Measurements from ENCODE around the gene ADGRB3.

The ADGRB3 gene

DNA sequence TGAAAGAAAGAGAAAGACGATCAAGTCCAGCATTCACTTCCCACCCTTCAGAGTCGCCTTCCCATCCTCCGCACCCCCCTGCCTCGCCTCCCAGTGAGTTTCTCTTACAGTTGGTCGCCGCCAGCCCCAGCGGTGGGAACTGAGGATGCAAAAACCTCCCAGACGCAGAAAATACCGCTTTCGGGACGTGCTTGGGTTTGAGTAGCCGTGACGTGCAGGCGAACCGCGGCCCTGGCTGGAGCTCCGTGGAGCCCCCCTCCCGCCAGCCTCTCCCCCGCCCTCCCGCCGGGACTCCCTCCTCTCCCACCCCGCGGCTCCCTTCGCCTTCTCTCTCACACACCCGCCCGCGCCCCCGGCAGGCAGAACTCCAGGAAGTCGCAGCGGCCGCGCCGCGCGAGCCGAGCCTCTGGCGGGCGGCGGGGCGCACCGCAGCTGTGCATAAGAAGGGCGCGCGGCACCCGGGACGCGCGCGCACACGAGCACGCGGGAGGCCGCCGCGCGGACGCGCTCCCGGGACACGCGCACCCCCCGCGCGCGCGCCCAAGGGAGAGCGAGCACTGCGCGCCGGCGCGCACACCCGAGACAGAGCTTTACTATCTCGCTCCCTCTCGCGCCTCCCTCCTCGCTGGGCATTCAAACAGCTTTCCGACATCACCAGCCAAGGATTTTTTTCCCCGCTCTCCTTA, at the start of gene ADGRB3:
Gene ADGRB3, plus strand, starts transcription at position 557 of the 686 bp plus-strand sequence. CDS start 3,394 bp downstream, outside the sequence.
- DNase-seq = peak in 2 of 4 experiments; percentile 3

DNA sequence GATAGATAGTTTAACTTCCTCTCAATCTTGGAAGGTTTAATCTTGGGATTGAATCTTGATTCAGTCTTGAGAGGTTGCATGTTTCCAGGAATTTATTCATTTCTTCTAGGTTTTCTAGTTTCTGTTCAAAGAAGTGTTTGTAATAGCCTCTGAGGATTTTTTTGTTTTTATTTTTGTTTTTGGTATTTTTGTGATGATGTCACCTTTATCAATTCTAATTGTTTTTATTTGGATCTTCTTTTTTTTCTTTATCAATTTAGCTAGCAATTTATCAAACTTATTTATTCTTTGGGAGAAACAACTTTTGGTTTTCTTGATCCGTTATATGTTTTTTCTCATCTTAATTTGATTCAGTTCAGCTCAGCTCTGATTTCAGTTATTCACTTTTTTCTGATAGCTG, 41.5 kb upstream of the ADGRB3 start:
- no peak for DNase-seq

DNA sequence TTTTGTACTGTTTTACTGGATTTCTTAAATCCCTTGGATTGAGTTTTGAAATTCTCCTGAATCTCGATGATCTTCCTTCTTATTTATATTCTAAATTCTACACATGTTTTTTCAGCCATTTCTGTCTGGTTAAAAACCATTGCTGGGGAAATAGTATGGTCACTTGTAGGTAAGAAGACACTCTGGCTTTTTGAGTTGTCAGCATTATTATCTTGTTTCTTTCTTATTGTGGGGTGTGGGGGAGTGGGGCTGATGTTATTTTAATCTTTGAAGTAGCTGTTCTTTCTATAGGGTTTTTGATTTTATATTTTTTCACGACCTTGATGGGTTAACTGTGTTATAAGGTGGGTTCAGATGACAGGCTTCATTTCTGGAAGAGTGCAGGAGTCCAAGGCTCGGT, 37.4 kb upstream of the ADGRB3 start:
- DNase-seq = no peak

DNA sequence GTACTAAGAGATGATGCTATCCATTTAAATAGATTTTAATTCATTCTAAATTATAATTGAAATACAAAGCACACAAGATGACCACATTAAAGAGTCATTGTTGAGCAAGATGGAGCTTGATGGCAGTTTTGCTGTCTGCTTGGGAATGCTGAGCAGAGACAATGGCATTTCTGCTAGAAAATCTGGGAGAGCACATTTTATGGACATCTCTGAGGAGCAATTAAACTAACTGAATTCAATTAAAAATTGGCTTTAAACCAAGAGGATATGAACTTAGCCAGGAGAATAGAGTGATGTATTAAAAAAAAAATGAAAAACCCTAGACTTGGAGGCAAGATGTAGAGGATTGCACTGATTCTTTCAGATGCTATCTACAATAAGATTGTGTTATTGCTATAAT, 19.1 kb upstream of the ADGRB3 start:
- no peak for DNase-seq

DNA sequence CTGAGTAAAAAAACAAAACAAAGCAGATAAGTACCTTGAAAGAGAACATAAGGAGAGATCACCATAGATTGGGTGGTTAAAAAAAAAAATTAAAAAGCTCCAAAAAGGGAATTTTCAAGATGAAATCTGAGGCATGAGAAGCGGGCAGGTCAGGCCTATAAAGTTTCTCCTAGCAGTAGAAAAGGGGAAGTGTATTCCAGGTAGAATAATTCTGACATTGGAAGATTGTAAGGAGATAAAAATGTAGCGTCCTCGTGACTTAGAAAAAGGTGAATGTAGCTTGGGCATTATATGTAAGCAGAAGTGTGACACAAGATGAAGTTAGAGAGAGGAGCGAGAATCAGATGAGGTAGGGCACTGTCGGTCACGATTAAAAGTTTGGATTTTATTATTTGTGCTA, 9.1 kb upstream of the ADGRB3 start:
- DNase-seq = no peak

DNA sequence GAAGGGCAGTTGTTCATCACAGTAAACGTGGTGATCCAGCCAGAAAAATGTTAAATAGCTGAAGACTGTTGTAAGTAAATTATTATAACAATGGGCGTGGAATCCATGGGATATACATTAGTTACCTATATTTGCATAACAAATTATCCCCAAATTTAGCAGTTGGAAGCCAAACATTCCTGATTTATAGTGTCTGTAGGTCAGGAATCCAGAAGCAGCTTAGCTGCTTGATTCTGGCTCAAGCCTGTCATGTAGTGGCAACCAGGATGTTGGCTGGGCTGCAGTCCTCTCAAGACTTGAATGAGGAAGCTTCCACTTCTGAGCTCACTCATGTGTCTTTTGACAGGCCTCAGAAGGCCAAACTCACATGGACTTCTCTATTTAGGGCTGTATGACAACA, 6.9 kb upstream of the ADGRB3 start:
- DNase-seq = no peak

DNA sequence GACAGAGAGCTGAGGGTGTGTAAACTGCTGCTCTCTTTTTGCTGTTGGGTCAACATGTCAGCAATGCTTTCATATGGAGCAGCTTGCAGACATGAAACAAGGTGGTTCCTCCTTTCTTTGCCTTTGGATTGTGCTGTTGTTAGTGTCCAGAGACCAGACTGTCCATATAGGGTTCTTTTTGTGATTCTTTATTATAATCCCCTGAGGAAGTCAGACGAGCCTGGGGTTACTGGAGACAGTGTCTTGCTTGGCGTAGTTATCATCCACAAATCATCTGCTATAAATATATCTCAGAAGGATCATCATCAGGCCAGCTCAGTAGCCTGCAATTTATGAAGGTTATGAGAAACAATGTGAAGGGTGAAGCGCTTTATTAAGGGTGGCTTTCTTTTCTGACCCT, 2.3 kb upstream of the ADGRB3 start:
- no peak for DNase-seq

DNA sequence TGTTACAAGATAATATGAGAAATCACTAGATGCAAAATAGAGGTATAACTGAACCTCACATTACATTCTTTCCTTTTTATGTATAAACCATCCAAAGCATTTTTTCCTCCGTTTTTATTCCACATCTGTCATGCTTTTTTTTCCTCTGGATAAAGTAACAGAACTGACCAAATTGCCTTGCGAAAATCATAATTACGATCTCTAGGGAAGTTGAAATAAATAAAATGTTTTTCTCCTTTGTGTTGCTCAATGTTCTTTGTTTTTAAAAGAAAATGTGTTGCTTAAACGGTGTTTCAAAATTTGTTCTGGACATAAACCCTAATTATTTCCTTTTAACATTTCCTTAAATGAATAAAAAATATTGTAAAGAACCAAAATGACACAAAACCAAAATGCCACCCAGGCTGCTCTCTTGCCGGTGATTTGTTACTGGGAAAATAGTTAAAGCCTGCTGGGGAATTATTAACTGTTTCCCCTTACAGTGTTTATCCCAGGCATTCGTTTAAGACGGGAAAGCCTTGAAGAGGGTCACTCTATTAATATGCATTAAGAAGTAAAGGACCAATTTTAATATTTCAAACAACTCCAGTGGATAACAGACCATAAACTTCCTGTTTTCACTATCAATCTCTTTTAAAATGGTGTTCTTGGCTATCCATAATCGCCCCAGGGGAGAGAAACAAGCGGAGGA, 1.7 kb upstream of the ADGRB3 start:
- DNase-seq = no peak

DNA sequence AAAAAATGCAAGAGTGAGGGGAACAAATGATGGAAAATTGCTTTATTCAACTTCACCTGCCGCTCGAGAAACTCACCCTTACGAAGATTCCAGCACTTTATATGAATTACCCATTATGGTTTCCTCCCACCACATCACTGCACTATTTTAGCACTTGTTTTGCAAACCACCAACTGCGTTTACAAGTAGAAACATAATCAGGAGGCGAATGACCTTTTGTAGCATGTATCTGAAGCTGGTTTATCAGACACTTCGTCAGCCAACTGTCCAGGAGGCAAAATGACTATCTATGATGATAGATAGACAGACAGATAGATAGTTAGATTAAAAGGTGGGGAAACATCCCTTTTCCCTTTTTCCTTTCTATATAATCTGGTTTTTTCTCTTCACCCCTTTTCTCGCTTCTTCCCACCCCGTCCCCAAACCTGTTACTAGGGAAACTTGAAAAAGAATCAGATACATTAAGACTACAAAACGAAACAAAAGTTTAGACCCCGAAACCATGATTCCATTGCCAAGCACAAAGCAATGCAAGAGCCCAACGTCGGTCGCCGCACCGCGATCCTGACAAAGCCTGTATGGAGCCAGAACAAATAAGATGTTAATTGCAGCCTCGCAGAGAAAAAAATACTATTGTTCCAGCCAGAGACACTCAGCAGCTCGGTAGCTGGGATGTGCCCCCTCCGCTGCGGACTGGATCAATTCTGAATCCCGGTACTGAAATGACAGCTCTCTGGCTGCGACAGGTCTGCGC, 933 bp upstream of the ADGRB3 start:
- DNase-seq = no peak

DNA sequence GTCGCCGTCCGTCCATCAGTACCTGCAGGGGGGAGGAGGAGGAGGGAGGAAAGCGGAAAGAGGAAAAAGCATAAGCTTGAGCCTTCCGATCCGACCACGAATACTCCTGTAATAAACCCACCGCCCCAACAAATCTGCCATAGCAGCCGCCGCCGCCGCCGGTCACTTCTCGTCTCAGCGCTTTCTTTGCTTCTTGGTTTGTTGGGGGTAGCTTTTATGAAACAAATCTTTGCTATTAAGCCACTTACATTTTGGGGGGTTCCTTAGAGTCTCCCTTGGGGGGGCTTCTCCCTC, 277 bp downstream of the ADGRB3 start:
- no peak for DNase-seq

DNA sequence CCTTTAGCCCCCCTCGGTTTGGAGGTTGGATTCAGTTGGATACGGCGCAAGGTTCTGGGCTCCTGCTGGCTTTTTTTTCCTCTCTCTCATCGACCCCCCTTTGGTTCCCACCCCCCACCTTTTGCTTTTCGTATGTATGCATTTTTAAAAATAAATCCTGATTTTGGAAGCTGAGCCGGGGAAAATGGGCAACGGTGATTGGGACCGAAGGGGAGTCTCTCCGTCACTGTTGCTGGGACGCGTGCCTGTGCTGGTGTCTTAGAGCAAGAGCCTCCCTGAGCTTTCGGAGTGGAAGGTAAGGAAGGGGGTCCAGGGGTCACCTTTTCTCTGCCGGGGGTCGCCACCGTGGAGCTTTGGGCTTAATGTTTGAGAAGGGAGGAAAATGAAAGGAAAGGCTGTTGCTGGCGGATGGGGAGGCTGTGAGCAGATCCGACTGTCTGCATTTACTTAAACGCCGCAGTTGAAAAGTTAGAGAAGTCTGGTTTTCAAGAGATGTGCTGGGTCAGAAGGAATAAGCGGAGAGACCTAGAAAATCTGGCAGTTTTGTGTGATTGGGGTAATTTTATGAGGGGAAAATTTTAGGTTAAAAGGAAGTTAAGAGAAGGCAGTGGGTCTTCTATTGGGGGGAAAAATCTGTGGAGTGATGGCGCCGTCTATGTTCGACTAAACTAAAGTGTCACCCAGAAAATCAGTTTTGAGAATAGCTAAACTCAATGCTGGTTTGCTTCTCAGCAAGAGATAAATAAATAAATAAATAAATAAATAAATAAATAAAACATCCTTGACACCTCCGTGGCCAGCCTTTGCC, 828 bp downstream of the ADGRB3 start:
- DNase-seq = no peak

DNA sequence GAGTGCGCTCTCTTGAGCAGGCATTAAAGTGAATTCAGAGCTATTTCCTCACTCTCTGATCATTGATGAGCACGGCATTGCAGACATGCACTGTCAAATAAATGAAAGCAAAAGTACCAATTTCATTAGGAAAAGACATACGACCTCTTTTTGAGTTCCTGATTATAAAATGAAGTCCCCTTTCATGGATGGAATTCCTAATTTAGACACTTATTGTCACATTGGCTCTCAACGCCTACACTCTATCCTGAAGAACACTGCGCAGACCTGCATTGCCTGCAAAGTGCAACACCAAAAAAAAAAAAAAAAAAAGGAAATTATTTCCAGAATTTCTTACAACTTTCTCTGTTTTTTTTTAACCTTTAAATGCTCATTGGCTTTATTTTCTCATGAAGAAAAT, 1.6 kb downstream of the ADGRB3 start:
- no peak for DNase-seq

DNA sequence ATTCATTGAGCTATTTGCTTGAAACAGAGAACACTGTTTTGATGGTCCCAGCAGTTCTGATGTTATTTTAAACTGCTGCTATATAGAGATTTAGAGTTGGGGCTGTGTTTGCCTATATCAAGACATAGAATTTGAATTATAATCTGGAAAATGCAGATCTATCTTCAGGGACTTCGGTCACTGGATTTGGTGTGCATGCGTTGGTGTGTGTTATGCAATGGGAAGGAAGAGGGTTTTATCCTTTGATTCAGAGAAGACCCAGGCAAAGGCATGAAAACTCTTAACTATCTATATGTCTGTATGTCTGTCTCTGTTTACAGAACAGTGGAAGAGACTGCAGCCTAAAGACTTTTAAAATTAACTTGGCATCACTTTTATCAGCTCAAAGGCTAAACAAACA, 2.0 kb downstream of the ADGRB3 start:
- DNase-seq = no peak

DNA sequence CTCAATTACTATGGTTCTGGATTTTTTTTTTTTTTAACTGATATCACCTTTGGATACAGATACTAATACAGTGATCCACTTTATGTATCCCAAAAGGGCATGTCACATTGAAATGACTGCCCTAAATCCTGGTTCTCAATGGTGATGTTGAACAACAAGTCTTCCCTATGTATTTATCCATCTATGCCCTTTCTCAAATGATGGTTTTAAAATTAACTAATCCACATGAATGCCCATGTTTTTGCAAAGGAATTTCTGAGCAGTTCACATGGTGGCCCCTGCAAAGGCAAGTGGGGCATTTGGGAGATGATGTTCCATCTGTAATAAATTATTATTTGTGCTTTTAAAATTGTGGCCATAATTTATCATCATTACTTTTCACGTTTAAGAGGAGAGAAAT, 2.7 kb downstream of the ADGRB3 start:
- no peak for DNase-seq

DNA sequence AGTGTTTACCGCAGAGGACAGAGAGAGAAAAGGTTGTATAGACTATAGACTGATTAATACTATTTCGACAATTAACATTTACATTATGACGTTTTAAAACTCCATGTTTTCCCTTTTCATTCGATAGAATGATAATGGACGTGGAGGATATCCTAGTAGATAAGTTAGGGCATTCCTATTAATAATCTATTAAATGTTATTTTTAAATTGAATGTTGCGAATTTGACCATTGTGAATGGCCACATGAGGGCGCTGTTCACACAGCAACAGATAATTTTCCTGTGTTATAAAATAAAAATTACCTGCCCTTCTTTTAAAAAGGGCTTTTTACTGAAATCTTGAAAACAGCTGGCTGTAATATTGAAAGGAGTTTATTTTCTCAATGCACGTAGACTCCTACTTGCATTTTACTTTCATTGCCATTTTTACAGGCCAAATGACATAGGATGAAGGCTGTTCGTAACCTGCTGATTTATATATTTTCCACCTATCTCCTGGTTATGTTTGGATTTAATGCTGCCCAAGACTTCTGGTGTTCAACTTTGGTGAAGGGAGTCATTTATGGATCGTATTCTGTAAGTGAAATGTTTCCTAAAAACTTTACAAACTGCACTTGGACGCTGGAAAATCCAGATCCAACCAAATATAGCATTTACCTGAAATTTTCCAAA, 3.3 kb downstream of the ADGRB3 start:
- no peak for DNase-seq

DNA sequence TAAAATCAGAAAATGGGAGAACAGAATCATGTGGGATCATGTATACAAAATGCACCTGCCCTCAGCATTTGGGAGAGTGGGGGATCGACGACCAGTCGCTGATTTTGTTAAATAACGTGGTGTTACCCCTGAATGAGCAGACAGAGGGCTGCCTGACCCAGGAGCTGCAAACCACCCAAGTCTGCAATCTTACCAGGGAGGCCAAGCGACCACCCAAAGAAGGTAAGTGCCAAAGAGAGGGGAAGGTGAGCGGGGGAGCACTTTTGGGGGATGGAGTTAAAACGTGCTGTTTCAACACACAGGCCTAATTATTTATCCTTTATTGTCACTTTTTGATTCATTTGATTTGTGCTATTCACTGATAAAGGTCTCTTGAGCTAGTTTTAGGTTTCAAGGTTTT, 4.1 kb downstream of the ADGRB3 start:
- DNase-seq = no peak

DNA sequence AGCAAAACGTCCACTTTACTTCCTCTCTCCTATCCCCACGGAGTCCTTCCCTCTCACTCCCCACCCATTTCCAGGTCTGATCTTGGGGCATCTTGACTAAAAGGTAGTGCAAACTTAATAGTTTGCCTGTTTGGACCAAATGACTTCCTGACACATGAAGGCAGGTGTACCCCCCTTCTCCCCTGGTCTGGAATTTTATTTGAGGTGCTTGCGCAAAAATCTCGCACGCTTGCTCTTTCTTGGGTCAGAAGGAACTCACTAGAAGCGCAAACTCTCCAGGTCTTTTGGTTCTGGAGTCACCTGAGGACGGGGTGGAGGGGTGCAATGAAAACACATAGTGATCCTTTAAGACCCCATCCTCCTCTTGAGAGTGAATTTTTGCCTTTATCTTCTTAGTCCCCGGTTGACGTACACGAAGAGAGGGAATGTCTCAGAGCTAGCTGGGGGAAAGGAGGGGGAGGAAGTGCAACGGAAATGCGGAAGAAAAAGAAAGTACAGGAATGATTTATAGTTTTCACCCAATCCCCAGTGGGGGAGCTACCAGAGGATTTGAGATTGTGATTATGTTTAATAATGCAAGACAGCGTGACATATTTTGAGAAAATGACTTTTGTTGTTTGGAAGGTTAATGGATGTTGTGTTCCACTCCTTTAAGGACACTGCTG, 4.9 kb downstream of the ADGRB3 start:
- no peak for DNase-seq

DNA sequence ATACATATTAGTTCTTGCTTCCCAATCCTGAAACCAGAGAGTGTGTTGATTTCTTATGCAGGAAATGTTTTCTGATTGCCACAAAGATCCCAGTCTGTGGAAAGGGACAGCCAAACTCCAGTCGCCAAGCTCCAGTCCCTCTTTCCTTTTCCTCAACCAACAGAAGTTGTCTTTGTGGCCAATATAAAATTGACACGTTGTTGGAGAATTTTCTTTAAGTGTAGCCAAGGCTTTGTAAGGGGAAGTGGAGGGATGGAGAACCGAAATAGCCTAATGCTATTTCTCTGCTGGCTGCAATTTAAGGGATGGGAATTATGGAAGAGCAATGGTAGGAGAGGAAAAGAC, 5.4 kb downstream of the ADGRB3 start:
- no peak for DNase-seq

DNA sequence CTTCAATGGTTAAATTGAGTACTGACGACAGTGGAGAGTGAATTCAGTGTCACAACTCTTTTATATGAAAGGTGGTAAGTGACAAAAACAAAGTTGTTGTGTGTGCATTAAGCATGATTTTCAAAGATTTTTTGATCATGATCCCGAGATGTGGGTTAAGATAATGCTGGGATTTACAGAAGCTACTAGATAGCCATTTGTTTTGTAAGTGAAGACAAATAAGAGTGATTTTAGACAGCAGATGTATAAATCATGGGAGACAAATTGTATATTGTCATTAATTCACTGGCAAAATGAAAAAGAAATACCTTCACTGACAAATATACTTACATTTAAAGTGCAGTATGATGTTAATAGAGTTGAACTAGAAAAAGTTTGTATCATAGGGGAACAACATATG, 6.1 kb downstream of the ADGRB3 start:
- no peak for DNase-seq

DNA sequence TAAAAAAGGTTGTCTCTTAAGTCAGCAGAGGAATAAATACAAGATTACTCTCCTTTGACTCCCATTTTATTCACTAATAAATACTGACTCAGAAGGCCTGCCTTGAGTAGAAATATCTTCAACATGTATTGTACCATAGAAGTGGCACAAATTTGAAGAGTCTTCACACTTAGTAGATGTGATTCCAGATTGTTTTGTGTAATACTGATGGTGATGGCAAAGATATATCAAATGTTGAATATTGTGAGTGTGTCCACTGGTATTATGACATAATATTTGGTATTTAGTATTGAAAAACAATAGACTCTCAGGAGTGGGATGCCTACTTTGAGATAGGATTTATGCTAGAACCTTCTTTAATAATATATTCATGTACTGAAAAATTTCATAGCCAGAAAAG, 7.0 kb downstream of the ADGRB3 start:
- no peak for DNase-seq

DNA sequence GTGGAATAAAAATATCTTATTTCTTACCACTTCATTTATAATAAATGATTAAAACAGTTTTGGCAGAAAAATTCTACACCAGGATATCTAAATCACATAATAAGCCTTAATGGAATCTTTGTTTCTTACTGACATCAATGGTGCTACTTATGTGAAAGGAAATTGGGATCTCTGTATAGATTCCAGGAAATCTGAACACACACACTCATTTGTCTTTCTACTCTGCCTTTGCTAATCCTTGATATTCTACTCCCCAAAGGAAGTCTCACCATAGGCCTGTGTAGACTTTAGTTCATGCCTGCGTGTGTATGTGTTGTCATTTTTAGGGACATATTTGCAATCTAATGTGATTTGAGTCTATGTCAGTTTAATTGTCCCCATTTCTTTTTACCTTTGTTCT, 7.9 kb downstream of the ADGRB3 start:
- DNase-seq = no peak

DNA sequence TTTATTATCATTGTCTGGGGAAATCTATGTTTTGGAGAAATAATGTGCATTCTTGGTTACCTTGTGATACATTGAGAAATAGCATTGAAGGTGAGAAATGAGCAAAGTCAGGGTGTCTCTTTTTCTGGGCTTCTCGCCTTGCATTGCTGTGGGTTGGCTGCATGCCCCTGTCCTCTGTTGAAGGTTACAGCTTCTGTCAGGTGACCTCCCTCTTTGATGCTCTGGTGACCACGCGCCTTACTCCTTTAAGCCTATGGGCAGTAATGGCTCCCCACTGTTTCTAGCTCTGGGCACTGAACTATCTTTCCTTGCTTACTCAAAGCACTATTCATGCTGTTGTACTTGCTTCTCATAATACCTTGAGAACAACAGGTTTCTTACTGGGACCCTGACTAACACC, 14.6 kb downstream of the ADGRB3 start:
- DNase-seq = no peak

DNA sequence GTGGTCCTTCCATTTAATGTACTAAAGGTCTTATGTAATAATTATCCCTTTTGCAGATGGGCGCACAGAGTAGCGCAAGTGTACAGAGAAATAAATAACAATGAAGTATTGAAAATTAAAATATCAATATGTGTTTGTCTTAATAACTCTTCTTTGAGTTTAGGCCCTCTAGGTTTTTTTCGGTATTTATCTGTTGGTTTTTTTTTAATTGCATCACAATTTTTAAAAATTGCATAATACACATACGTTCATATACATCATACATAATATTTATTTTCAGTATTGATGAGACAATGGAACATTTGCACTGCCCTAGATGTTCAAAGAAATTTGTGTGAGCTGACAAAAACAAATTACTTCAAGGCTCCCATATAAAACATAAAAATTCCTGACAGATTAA, 15.1 kb downstream of the ADGRB3 start:
- no peak for DNase-seq
